H1 (cell line): Measurements from ENCODE around the gene LIFR. TPM values are rescaled to one million over a fixed set of nuclear protein-coding genes. Genes with fewer than 3 reads are reported as not detected.

Experiments
- CTCF ChIA-PET: fragments of 300-600 bp; sonication (Branson Sonifier 250); formaldehyde crosslinking; loops from one replicate; lab custom pipeline; 2021; ENCODE audit not compliant: partially characterized antibody; lab: Charles Lee
- POLR2A ChIA-PET: fragments of 300-600 bp; sonication (Branson Sonifier 250); formaldehyde crosslinking; loops from one replicate; lab custom pipeline; 2021; ENCODE audit warnings: inconsistent platforms; ENCODE audit not compliant: partially characterized antibody; lab: Charles Lee
- DNase-seq, 2 experiments: peaks; one replicate each; pipeline versions ENCODE4 v3.0.0 to v3.0.0-alpha.2; 2010 to 2022; ENCODE audit warnings: low spot score in 2 of 2, low read depth in 1 of 2, mixed read lengths in 1 of 2
- FAIRE-seq: peaks from 2 replicates; lab custom pipeline; 2011; peaks lifted over from hg19 to GRCh38; lab: Jason Lieb, UNC
- H2AFZ ChIP-seq: 2 replicates; pipeline ENCODE4 v1.8.1; 2012; ENCODE audit warnings: low read length, inconsistent platforms
- H2AK5ac ChIP-seq: 2 replicates; pipeline ENCODE4 v1.6.1; 2013; ENCODE audit warnings: low read depth, low read length
- H2BK120ac ChIP-seq: replicated peaks from 2 replicates; pipeline ENCODE3; 2013; ENCODE audit warnings: low read depth, low read length, inconsistent platforms
- H2BK12ac ChIP-seq: 2 replicates; pipeline ENCODE4 v1.6.1; 2013; ENCODE audit warnings: low read depth, low read length
- H2BK15ac ChIP-seq: 2 replicates; pipeline ENCODE4 v1.6.1; 2013; ENCODE audit warnings: low read length
- H2BK20ac ChIP-seq: 2 replicates; pipeline ENCODE4 v1.6.1; 2013; ENCODE audit warnings: low read length
- H2BK5ac ChIP-seq: 2 replicates; pipeline ENCODE4 v1.6.1; 2013; ENCODE audit warnings: low read depth, low read length
- H3K14ac ChIP-seq: 2 replicates; pipeline ENCODE4 v1.6.1; 2013; ENCODE audit warnings: inconsistent platforms; ENCODE audit not compliant: insufficient read length
- H3K18ac ChIP-seq: 2 replicates; pipeline ENCODE4 v1.6.1; 2013; ENCODE audit warnings: low read length; ENCODE audit errors: extremely low read depth
- H3K23ac ChIP-seq: 2 replicates; pipeline ENCODE4 v1.6.1; 2013; ENCODE audit warnings: inconsistent platforms; ENCODE audit not compliant: insufficient read length
- H3K23me2 ChIP-seq: 2 replicates; pipeline ENCODE4 v1.6.1; 2013; ENCODE audit warnings: low read depth, low read length
- H3K27ac ChIP-seq: 2 replicates; pipeline ENCODE4 v1.6.1; 2011; ENCODE audit warnings: low read depth, low read length, inconsistent platforms
- H3K27me3 ChIP-seq, 4 experiments: replicated peaks in 1 of 4; 1 replicate in 1 of 4; 2 replicates in 3 of 4; pipeline versions ENCODE4 v1.6.1 to v1.8.1; 2011 to 2013; ENCODE audit warnings: low read length in 3 of 4, mild to moderate bottlenecking in 3 of 4, inconsistent platforms in 2 of 4, mixed read lengths in 2 of 4, moderate library complexity in 1 of 4; ENCODE audit not compliant: control insufficient read depth in 3 of 4, insufficient read depth in 3 of 4; ENCODE audit errors: extremely low read depth in 1 of 4
- H3K36me3 ChIP-seq, 4 experiments: 2 replicates each; pipeline versions ENCODE4 v1.6.1 to v1.8.1; 2011 to 2013; ENCODE audit warnings: mild to moderate bottlenecking in 4 of 4, low read length in 3 of 4, moderate library complexity in 2 of 4, control low read depth in 1 of 4, inconsistent platforms in 1 of 4; ENCODE audit not compliant: insufficient read depth in 4 of 4, control insufficient read depth in 2 of 4
- H3K4ac ChIP-seq: replicated peaks from 2 replicates; pipeline ENCODE3; 2013; ENCODE audit warnings: low read length, low read depth, mixed read lengths, inconsistent platforms; ENCODE audit not compliant: insufficient read length
- H3K4me1 ChIP-seq, 4 experiments: replicated peaks in 1 of 4; 1 replicate in 1 of 4; 2 replicates in 3 of 4; pipeline versions ENCODE4 v1.6.1 to v1.8.1; 2011 to 2013; ENCODE audit warnings: low read length in 3 of 4, inconsistent platforms in 2 of 4, mixed read lengths in 1 of 4; ENCODE audit not compliant: insufficient read depth in 4 of 4, control insufficient read depth in 3 of 4
- H3K4me2 ChIP-seq, 2 experiments: 2 replicates each; pipeline versions ENCODE4 v1.6.1 to v1.8.1; 2011 to 2013; ENCODE audit warnings: low read depth in 2 of 2, low read length in 2 of 2, control low read depth in 1 of 2, inconsistent platforms in 1 of 2, mild to moderate bottlenecking in 1 of 2; ENCODE audit not compliant: insufficient read depth in 1 of 2
- H3K4me3 ChIP-seq, 4 experiments: fragments of 200-600, 300-600 bp in 1 of 4; sonication (generic), shearing (Covaris generic), sonication (Bioruptor Twin) in 1 of 4; 2 replicates each; pipeline versions ENCODE4 v1.5.1 to v1.8.1; 2011 to 2016; ENCODE audit warnings: low read length in 4 of 4, low read depth in 3 of 4, control low read depth in 2 of 4, inconsistent platforms in 2 of 4, mild to moderate bottlenecking in 2 of 4, mixed read lengths in 1 of 4, moderate library complexity in 1 of 4; ENCODE audit not compliant: insufficient read depth in 2 of 4; ENCODE audit errors: extremely low read depth in 1 of 4
- H3K56ac ChIP-seq: replicated peaks from 2 replicates; pipeline ENCODE3; 2013; ENCODE audit warnings: low read depth, mild to moderate bottlenecking, mixed read lengths, low read length, inconsistent platforms; ENCODE audit not compliant: insufficient read length
- H3K79me1 ChIP-seq: 2 replicates; pipeline ENCODE4 v1.6.1; 2013; ENCODE audit warnings: low read depth, low read length, control low read depth
- H3K79me2 ChIP-seq, 2 experiments: 2 replicates each; pipeline versions ENCODE4 v1.6.1 to v1.8.1; 2012 to 2013; ENCODE audit warnings: low read length in 2 of 2, mild to moderate bottlenecking in 2 of 2, inconsistent platforms in 1 of 2; ENCODE audit not compliant: insufficient read depth in 2 of 2, control insufficient read depth in 1 of 2
- H3K9ac ChIP-seq, 4 experiments: replicated peaks in 1 of 4; 1 replicate in 1 of 4; 2 replicates in 3 of 4; pipeline versions ENCODE4 v1.6.1 to v1.8.1; 2011 to 2013; ENCODE audit warnings: low read depth in 3 of 4, low read length in 3 of 4, control low read depth in 2 of 4, mild to moderate bottlenecking in 2 of 4, moderate library complexity in 2 of 4, inconsistent platforms in 1 of 4; ENCODE audit errors: extremely low read depth in 1 of 4
- H3K9me3 ChIP-seq, 2 experiments: 2 replicates each; pipeline versions ENCODE4 v1.6.1 to v1.8.1; 2012 to 2013; ENCODE audit warnings: mild to moderate bottlenecking in 2 of 2, moderate library complexity in 2 of 2, control low read depth in 1 of 2, inconsistent platforms in 1 of 2, low read depth in 1 of 2, low read length in 1 of 2, mixed read lengths in 1 of 2; ENCODE audit not compliant: insufficient read depth in 2 of 2
- H4K20me1 ChIP-seq, 2 experiments: replicated peaks in 1 of 2; 2 replicates each; pipeline versions ENCODE3 to v1.8.1; 2011 to 2013; ENCODE audit warnings: inconsistent platforms in 2 of 2, low read length in 2 of 2, mild to moderate bottlenecking in 1 of 2; ENCODE audit not compliant: insufficient read depth in 2 of 2, control insufficient read depth in 1 of 2
- H4K5ac ChIP-seq: 2 replicates; pipeline ENCODE4 v1.6.1; 2013; ENCODE audit warnings: low read length, low read depth, mixed read lengths, inconsistent platforms; ENCODE audit not compliant: insufficient read length
- H4K8ac ChIP-seq: 2 replicates; pipeline ENCODE4 v1.8.0; 2013; ENCODE audit warnings: mild to moderate bottlenecking, moderate library complexity, low read length, inconsistent platforms; ENCODE audit not compliant: insufficient read depth; ENCODE audit errors: extremely low read depth
- H4K91ac ChIP-seq: replicated peaks from 2 replicates; pipeline ENCODE3; 2013; ENCODE audit warnings: low read length, mixed read lengths, inconsistent platforms; ENCODE audit not compliant: insufficient read length
- ASH2L ChIP-seq: fragments of 200-600, 300-600 bp; sonication (generic); IDR thresholded peaks from one replicate; pipeline ENCODE4 v1.7.1; 2017; ENCODE audit warnings: low read length
- CBX5 ChIP-seq: fragments of 300-800, 300-1000 bp; sonication (generic); IDR thresholded peaks from 2 replicates; pipeline ENCODE4 v1.7.1; 2016; ENCODE audit warnings: antibody characterized with exemption, low read length, low read depth
- GTF2F1 ChIP-seq: IDR thresholded peaks from 2 replicates; pipeline ENCODE4 v1.6.1; 2012; ENCODE audit warnings: low read depth, low read length, improper control_type of control experiment, borderline replicate concordance
- HDAC2 ChIP-seq, 2 experiments: fragments of 300-600 bp in 1 of 2; sonication (generic) in 1 of 2; IDR thresholded peaks; 2 replicates each; pipeline ENCODE4 v1.6.1; 2011 to 2012; ENCODE audit warnings: low read depth in 2 of 2, low read length in 2 of 2, mild to moderate bottlenecking in 2 of 2, moderate library complexity in 2 of 2, borderline replicate concordance in 1 of 2, inconsistent platforms in 1 of 2
- HDAC6 ChIP-seq: IDR thresholded peaks from one replicate; pipeline ENCODE4 v1.7.1; 2012; ENCODE audit warnings: low read depth, mild to moderate bottlenecking, inconsistent platforms, low read length, moderate library complexity
- KDM1A ChIP-seq: fragments of 200-600, 300-600 bp; sonication (generic); IDR thresholded peaks from 2 replicates; pipeline ENCODE4 v1.7.1; 2016; ENCODE audit warnings: mild to moderate bottlenecking, low read length, borderline replicate concordance
- MAFK ChIP-seq: IDR thresholded peaks from 2 replicates; pipeline ENCODE4 v1.6.1; 2012; ENCODE audit warnings: low read depth, mild to moderate bottlenecking, improper control_type of control experiment, low read length
- PHF8 ChIP-seq: fragments of 200-600 bp; sonication (generic); conservative IDR thresholded peaks from 2 replicates; pipeline ENCODE4 v1.7.1; 2012; ENCODE audit warnings: low read depth, mild to moderate bottlenecking, inconsistent platforms, low read length, moderate library complexity
- POU5F1 ChIP-seq: IDR thresholded peaks from 2 replicates; pipeline ENCODE4 v1.6.1; 2011; ENCODE audit warnings: low read depth, mild to moderate bottlenecking, low read length, moderate library complexity
- RBBP5 ChIP-seq: IDR thresholded peaks from 2 replicates; pipeline ENCODE4 v1.7.1; 2012; ENCODE audit warnings: low read depth, mild to moderate bottlenecking, inconsistent platforms, low read length, moderate library complexity, borderline replicate concordance
- RXRA ChIP-seq: IDR thresholded peaks from 2 replicates; pipeline ENCODE4 v1.6.1; 2011; ENCODE audit warnings: low read depth, mild to moderate bottlenecking, low read length, moderate library complexity; ENCODE audit not compliant: insufficient read depth
- SP2 ChIP-seq: IDR thresholded peaks from 2 replicates; pipeline ENCODE4 v1.6.1; 2012; ENCODE audit warnings: mild to moderate bottlenecking, low read length, inconsistent platforms
- TCF12 ChIP-seq: IDR thresholded peaks from 2 replicates; pipeline ENCODE4 v1.6.1; 2011; ENCODE audit warnings: low read depth, mild to moderate bottlenecking, low read length
- TEAD4 ChIP-seq: IDR thresholded peaks from 2 replicates; pipeline ENCODE4 v1.6.1; 2012; ENCODE audit warnings: low read depth, low read length, inconsistent platforms, mixed read lengths
- WGBS, 2 experiments: shearing (Covaris generic) in 1 of 2; methylation state at CpG; one replicate each; pipeline versions ENCODE4 v1.1.6 to v1.1.7; 2013 to 2015; ENCODE audit warnings: low lambda C conversion rate in 2 of 2, mixed read lengths in 2 of 2, inconsistent platforms in 1 of 2, low coverage in 1 of 2, missing lambda C conversion rate in 1 of 2; ENCODE audit not compliant: insufficient replicate concordance in 2 of 2, insufficient coverage in 1 of 2, insufficient read length in 1 of 2; ENCODE audit errors: extremely low coverage in 1 of 2, missing lambda C conversion rate in 1 of 2; 5-methylcytosine and 5-hydroxymethylcytosine counted together
- polyA plus RNA-seq, 7 experiments: library from polyadenylated mRNA; depleted of rRNA in 3 of 7; stranded (reverse) in 5 of 7; unstranded in 2 of 7; fragments of >200 nt in 5 of 7; fragments of 200-250 nt in 2 of 7; gene quantifications; 1 replicate in 5 of 7; 2 replicates in 1 of 7; 4 replicates in 1 of 7; pipeline versions ENCODE4 v1.2.1 to v1.2.3, GENCODE V29; 2011 to 2013; ENCODE audit warnings: missing spikeins in 2 of 7, mixed read lengths in 2 of 7
- total RNA-seq: library from RNA; stranded (reverse); fragmentation: NEBNext Ultra II Directional; extraction: Animal tissue kit (Norgen Biotek cat#: 25700); gene quantifications from 2 replicates; pipeline ENCODE4 v1.2.1, GENCODE V29; 2021

Gene LIFR
- total and polyA plus RNA-seq, 2 of the 8 experiments (the other 6 are each of a cell fraction or from before 2014, with no cell fraction given), result 2.0 to 18.9 TPM

DNA sequence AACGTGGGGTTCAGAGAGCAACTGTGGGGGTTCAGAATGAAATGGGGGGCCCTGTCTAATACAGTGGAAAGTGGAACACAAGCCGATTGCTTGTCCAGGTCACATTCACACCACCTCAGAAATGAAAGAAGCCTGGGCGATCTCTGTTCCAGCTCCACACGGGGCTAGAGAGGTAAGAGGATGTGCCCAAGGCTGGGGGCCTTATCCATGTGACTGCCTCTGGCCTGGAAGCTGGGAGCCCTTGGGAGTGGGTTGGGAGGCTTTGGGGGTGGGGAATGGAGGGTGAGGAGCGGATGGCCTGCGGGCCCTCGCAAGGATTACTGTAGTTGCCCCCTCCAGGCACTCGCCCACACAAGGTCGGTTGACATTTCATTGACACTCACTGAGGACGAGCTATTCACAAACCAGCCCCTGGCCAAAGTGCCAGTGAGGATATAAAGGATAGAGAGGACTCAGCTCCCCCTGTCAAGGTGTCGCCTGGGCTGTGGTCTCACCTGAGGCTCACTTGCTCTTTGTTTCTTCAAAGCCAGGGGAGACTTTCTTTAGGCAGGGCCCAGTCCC, 86.7 kb downstream of the LIFR start:
- Histone ChIP-seq H3K27ac (no peak overlapping the region), H3K4me1 (peaks cover 0 to 12% (median 2%) of the 10 kb centered on the region in 4 experiments; a peak in 3 of 7 replicates), H3K18ac (no peak overlapping the region), H3K36me3 (no peaks in the 10 kb centered on the region), H3K4ac (no peak overlapping the region), H4K8ac (no peak overlapping the region), H2BK5ac (no peak overlapping the region; the same call in 1 of the 2 replicates), H4K5ac (no peak overlapping the region), H2AK5ac (no peak overlapping the region), H3K4me2 (no peak overlapping the region), H3K9me3 (no peaks in the 10 kb centered on the region), H3K79me1 (no peaks in the 10 kb centered on the region), H3K14ac (no peak overlapping the region), H2AFZ (no peak overlapping the region), H3K23me2 (no peaks in the 10 kb centered on the region), H2BK120ac (no peak overlapping the region), H2BK12ac (no peak overlapping the region), H3K79me2 (no peaks in the 10 kb centered on the region), H4K20me1 (no peaks in the 10 kb centered on the region), H3K23ac (no peak overlapping the region), H2BK20ac (no peak overlapping the region), H3K9ac (no peak overlapping the region), H3K4me3 (no peak overlapping the region), H2BK15ac (no peak overlapping the region), H3K27me3 (no peaks in the 10 kb centered on the region), H4K91ac (no peak overlapping the region), H3K56ac (no peak overlapping the region)
- no peak for TF ChIP-seq POU5F1
- TF ChIP-seq KDM1A, result no peak
- TF ChIP-seq MAFK, result no peak
- TF ChIP-seq GTF2F1, result no peak
- TF ChIP-seq TCF12, result no peak
- no peak for TF ChIP-seq HDAC6
- no peak for TF ChIP-seq TEAD4
- TF ChIP-seq SP2, result no peak
- no peak for TF ChIP-seq RXRA
- no peak for TF ChIP-seq PHF8
- no peak for TF ChIP-seq CBX5
- TF ChIP-seq HDAC2 (IDR thresholded peaks at IDR 0.05; ENCODE audit: borderline replicate concordance in 1 of 2, low read depth in 2 of 2, low read length in 2 of 2), result no peak
- TF ChIP-seq ASH2L, result no peak
- TF ChIP-seq RBBP5, result no peak
- POLR2A ChIA-PET, result no interaction called here
- 87% methylated on average over 11 of the region's 11 CpGs; no CpG with 5 or more reads in 1 of the 2 experiments for WGBS, 2 experiments
- CTCF ChIA-PET, result interaction anchor here (0.8 to 1.2 kb wide), 3 partner anchors 16 to 48 kb away, joined by 3 to 4 read pairs (median 3); no protein-coding TSS in a partner anchor
- FAIRE-seq (no peak), DNase-seq (no peak)
